ENCODE results near the gene FRMPD4. TPM values are rescaled to one million over a fixed set of nuclear protein-coding genes. Genes with fewer than 3 reads are reported as not detected.
A peak's percentile ranks its signal among the peaks of the same experiment; 100 is the strongest.

Gene FRMPD4
- total RNA-seq, 1 donor: 1.8 TPM

DNA sequence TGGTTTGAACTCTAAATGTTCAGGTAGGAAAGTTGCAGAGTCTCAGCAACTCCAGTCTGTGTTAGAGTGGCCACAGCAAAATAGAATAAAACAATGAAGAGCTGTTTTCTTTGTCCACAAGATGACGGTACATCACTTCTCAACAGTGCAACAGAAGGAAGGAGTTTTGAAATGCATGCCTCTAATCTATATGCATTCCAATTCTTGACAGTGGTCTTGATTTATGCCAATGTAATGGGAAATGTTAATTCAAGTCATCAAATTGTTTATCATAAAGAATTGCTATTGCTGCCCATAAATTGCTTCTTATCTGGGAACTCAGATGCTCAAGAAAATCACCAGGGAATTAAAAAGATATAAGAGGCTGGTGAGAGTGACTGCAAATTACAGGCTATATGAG lies 457.4 kb downstream of the FRMPD4 start:
- no peak overlapping the region for H2AFZ ChIP-seq (ENCODE audit: low read length)
- no peak for DNase-seq (ENCODE audit: insufficient read length, low spot score, missing footprints)

DNA sequence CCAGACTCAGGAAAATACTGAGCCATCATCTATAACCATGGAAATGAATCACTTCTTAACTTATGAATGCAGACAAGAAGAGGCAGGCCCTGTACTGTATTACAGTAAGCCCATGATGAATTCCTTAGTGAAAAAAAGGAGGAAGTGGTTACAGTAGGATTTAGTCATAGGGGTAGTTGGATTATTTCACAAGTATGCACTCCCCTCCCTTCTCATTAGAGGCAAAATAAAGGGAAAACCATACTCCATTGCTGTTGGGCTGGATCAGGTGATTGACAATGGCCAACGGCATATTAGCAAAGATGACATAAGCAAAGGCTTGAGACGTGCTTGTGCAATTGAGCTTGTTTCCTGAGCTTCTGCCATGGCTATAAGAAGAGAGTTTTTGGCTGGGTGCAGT lies 471.8 kb downstream of the FRMPD4 start:
- TF ChIP-seq, protein P1, sequence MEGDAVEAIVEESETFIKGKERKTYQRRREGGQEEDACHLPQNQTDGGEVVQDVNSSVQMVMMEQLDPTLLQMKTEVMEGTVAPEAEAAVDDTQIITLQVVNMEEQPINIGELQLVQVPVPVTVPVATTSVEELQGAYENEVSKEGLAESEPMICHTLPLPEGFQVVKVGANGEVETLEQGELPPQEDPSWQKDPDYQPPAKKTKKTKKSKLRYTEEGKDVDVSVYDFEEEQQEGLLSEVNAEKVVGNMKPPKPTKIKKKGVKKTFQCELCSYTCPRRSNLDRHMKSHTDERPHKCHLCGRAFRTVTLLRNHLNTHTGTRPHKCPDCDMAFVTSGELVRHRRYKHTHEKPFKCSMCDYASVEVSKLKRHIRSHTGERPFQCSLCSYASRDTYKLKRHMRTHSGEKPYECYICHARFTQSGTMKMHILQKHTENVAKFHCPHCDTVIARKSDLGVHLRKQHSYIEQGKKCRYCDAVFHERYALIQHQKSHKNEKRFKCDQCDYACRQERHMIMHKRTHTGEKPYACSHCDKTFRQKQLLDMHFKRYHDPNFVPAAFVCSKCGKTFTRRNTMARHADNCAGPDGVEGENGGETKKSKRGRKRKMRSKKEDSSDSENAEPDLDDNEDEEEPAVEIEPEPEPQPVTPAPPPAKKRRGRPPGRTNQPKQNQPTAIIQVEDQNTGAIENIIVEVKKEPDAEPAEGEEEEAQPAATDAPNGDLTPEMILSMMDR (IDR thresholded peaks at IDR 0.05; ENCODE audit: extremely low read depth, low read depth, low read length): no peak
- Histone ChIP-seq H3K27ac (ENCODE audit: low read depth, low read length) (no peak overlapping the region), H2AFZ (ENCODE audit: low read length) (no peak overlapping the region), H3K4me3 (ENCODE audit: insufficient read depth, low read length) (no peak overlapping the region), H3K79me2 (ENCODE audit: insufficient read depth, low read length) (no peaks in the 10 kb centered on the region), H3K27me3 (ENCODE audit: insufficient read depth, low read length) (no peaks in the 10 kb centered on the region), H3K4me2 (ENCODE audit: insufficient read depth, low read length) (no peak overlapping the region), H4K20me1 (ENCODE audit: insufficient read depth, low read length) (no peaks in the 10 kb centered on the region), H3K9me3 (ENCODE audit: low read depth, low read length) (no peaks in the 10 kb centered on the region), H3K36me3 (ENCODE audit: insufficient read depth, low read length) (no peaks in the 10 kb centered on the region), H3K4me1 (ENCODE audit: insufficient read depth, low read length) (no peaks in the 10 kb centered on the region)
- DNase-seq (ENCODE audit: insufficient read length, low spot score, missing footprints): peak; percentile 62

More for the DNA sequence above, 457.4 kb downstream of the FRMPD4 start:
- Histone ChIP-seq H3K9me3 (ENCODE audit: low read depth, low read length) (no peaks in the 10 kb centered on the region), H3K79me2 (ENCODE audit: insufficient read depth, low read length) (no peaks in the 10 kb centered on the region), H3K27me3 (ENCODE audit: insufficient read depth, low read length) (no peaks in the 10 kb centered on the region), H3K4me1 (ENCODE audit: insufficient read depth, low read length) (no peaks in the 10 kb centered on the region), H3K4me3 (ENCODE audit: insufficient read depth, low read length) (no peak overlapping the region), H3K4me2 (ENCODE audit: insufficient read depth, low read length) (no peak overlapping the region), H4K20me1 (ENCODE audit: insufficient read depth, low read length) (no peaks in the 10 kb centered on the region), H3K36me3 (ENCODE audit: insufficient read depth, low read length) (no peaks in the 10 kb centered on the region), H3K27ac (ENCODE audit: low read depth, low read length) (no peak overlapping the region)
- TF ChIP-seq, protein P1 (IDR thresholded peaks at IDR 0.05; ENCODE audit: extremely low read depth, low read depth, low read length): no peak

DNA sequence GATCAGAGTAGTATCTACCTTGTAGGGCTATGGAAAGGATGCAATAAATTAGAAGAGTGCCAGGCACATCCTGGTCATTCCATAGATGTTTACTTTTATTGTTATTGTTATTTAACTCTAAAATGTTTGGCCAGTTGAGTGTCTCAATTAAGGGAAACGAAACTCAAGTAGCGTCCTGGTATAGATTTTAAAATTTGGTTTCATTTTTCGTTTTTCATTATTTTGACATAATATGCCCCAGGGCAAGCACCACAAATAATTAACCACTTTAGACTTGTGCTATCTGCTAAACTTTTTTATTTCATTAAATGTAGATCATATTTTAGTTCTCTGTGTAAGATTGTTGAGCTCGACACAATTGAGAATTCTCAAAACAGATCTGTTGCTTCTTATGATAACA lies 473.2 kb downstream of the FRMPD4 start:
- Histone ChIP-seq H3K4me3 (ENCODE audit: insufficient read depth, low read length) (no peak overlapping the region), H3K4me2 (ENCODE audit: insufficient read depth, low read length) (no peak overlapping the region), H3K79me2 (ENCODE audit: insufficient read depth, low read length) (no peaks in the 10 kb centered on the region), H3K27ac (ENCODE audit: low read depth, low read length) (no peak overlapping the region), H3K36me3 (ENCODE audit: insufficient read depth, low read length) (no peaks in the 10 kb centered on the region), H2AFZ (ENCODE audit: low read length) (no peak overlapping the region), H3K4me1 (ENCODE audit: insufficient read depth, low read length) (no peaks in the 10 kb centered on the region), H3K27me3 (ENCODE audit: insufficient read depth, low read length) (no peaks in the 10 kb centered on the region), H3K9me3 (ENCODE audit: low read depth, low read length) (no peaks in the 10 kb centered on the region), H4K20me1 (ENCODE audit: insufficient read depth, low read length) (no peaks in the 10 kb centered on the region)
- no peak for DNase-seq (ENCODE audit: insufficient read length, low spot score, missing footprints)
- TF ChIP-seq, protein P1 (IDR thresholded peaks at IDR 0.05; ENCODE audit: extremely low read depth, low read depth, low read length): no peak

DNA sequence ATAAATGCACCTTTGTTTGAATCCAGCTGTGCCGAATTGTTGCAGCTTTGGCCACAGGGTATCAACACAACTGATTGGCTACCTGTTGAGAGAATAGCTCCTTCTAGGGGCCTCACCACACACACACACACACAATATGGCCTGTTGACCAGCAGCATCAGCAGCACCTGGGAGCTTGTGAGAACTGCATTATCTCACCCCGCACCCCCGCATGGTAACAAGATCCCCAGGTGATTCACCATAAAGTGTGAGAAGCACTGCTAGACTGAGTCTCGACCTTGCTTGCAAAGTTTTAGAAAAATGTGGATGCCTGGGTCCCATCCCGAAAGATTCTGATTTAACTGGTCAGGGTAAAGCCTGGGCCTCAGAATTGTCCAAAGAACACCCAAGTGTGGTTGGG lies 476.0 kb downstream of the FRMPD4 start:
- H3K4me2 ChIP-seq (ENCODE audit: insufficient read depth, low read length): no peak overlapping the region
- H3K27ac ChIP-seq (ENCODE audit: low read depth, low read length): no peak overlapping the region
- H3K27me3 ChIP-seq (ENCODE audit: insufficient read depth, low read length): no peaks in the 10 kb centered on the region
- H3K36me3 ChIP-seq (ENCODE audit: insufficient read depth, low read length): no peaks in the 10 kb centered on the region
- H3K79me2 ChIP-seq (ENCODE audit: insufficient read depth, low read length): no peaks in the 10 kb centered on the region
- H3K9me3 ChIP-seq (ENCODE audit: low read depth, low read length): no peaks in the 10 kb centered on the region
- no peak overlapping the region for H2AFZ ChIP-seq (ENCODE audit: low read length)
- DNase-seq (ENCODE audit: insufficient read length, low spot score, missing footprints): no peak
- TF ChIP-seq, protein P1 (IDR thresholded peaks at IDR 0.05; ENCODE audit: extremely low read depth, low read depth, low read length): no peak
- H4K20me1 ChIP-seq (ENCODE audit: insufficient read depth, low read length): no peaks in the 10 kb centered on the region
- H3K4me1 ChIP-seq (ENCODE audit: insufficient read depth, low read length): no peaks in the 10 kb centered on the region
- no peak overlapping the region for H3K4me3 ChIP-seq (ENCODE audit: insufficient read depth, low read length)

Data from osteoblast (primary cell).